H1 (cell line): ENCODE measurements around the gene PGAM5. TPM values are rescaled to one million over a fixed set of nuclear protein-coding genes. Genes with fewer than 3 reads are reported as not detected.

ENCODE experiments used
- CTCF ChIA-PET: fragments of 300-600 bp; sonication (Branson Sonifier 250); formaldehyde crosslinking; loops from one replicate; lab custom pipeline; 2021; ENCODE audit not compliant: partially characterized antibody; lab: Charles Lee
- POLR2A ChIA-PET: fragments of 300-600 bp; sonication (Branson Sonifier 250); formaldehyde crosslinking; loops from one replicate; lab custom pipeline; 2021; ENCODE audit warnings: inconsistent platforms; ENCODE audit not compliant: partially characterized antibody; lab: Charles Lee
- DNase-seq, 2 experiments: peaks; one replicate each; pipeline versions ENCODE4 v3.0.0 to v3.0.0-alpha.2; 2010 to 2022; ENCODE audit warnings: low spot score in 2 of 2, low read depth in 1 of 2, mixed read lengths in 1 of 2
- FAIRE-seq: peaks from 2 replicates; lab custom pipeline; 2011; peaks lifted over from hg19 to GRCh38; lab: Jason Lieb, UNC
- H2AFZ ChIP-seq: 2 replicates; pipeline ENCODE4 v1.8.1; 2012; ENCODE audit warnings: low read length, inconsistent platforms
- H2AK5ac ChIP-seq: 2 replicates; pipeline ENCODE4 v1.6.1; 2013; ENCODE audit warnings: low read depth, low read length
- H2BK120ac ChIP-seq: replicated peaks from 2 replicates; pipeline ENCODE3; 2013; ENCODE audit warnings: low read depth, low read length, inconsistent platforms
- H2BK12ac ChIP-seq: 2 replicates; pipeline ENCODE4 v1.6.1; 2013; ENCODE audit warnings: low read depth, low read length
- H2BK15ac ChIP-seq: 2 replicates; pipeline ENCODE4 v1.6.1; 2013; ENCODE audit warnings: low read length
- H2BK20ac ChIP-seq: 2 replicates; pipeline ENCODE4 v1.6.1; 2013; ENCODE audit warnings: low read length
- H2BK5ac ChIP-seq: 2 replicates; pipeline ENCODE4 v1.6.1; 2013; ENCODE audit warnings: low read depth, low read length
- H3K14ac ChIP-seq: 2 replicates; pipeline ENCODE4 v1.6.1; 2013; ENCODE audit warnings: inconsistent platforms; ENCODE audit not compliant: insufficient read length
- H3K18ac ChIP-seq: 2 replicates; pipeline ENCODE4 v1.6.1; 2013; ENCODE audit warnings: low read length; ENCODE audit errors: extremely low read depth
- H3K23ac ChIP-seq: 2 replicates; pipeline ENCODE4 v1.6.1; 2013; ENCODE audit warnings: inconsistent platforms; ENCODE audit not compliant: insufficient read length
- H3K23me2 ChIP-seq: 2 replicates; pipeline ENCODE4 v1.6.1; 2013; ENCODE audit warnings: low read depth, low read length
- H3K27ac ChIP-seq: 2 replicates; pipeline ENCODE4 v1.6.1; 2011; ENCODE audit warnings: low read depth, low read length, inconsistent platforms
- H3K27me3 ChIP-seq, 4 experiments: replicated peaks in 1 of 4; 1 replicate in 1 of 4; 2 replicates in 3 of 4; pipeline versions ENCODE4 v1.6.1 to v1.8.1; 2011 to 2013; ENCODE audit warnings: low read length in 3 of 4, mild to moderate bottlenecking in 3 of 4, inconsistent platforms in 2 of 4, mixed read lengths in 2 of 4, moderate library complexity in 1 of 4; ENCODE audit not compliant: control insufficient read depth in 3 of 4, insufficient read depth in 3 of 4; ENCODE audit errors: extremely low read depth in 1 of 4
- H3K36me3 ChIP-seq, 4 experiments: 2 replicates each; pipeline versions ENCODE4 v1.6.1 to v1.8.1; 2011 to 2013; ENCODE audit warnings: mild to moderate bottlenecking in 4 of 4, low read length in 3 of 4, moderate library complexity in 2 of 4, control low read depth in 1 of 4, inconsistent platforms in 1 of 4; ENCODE audit not compliant: insufficient read depth in 4 of 4, control insufficient read depth in 2 of 4
- H3K4ac ChIP-seq: replicated peaks from 2 replicates; pipeline ENCODE3; 2013; ENCODE audit warnings: low read length, low read depth, mixed read lengths, inconsistent platforms; ENCODE audit not compliant: insufficient read length
- H3K4me1 ChIP-seq, 4 experiments: replicated peaks in 1 of 4; 1 replicate in 1 of 4; 2 replicates in 3 of 4; pipeline versions ENCODE4 v1.6.1 to v1.8.1; 2011 to 2013; ENCODE audit warnings: low read length in 3 of 4, inconsistent platforms in 2 of 4, mixed read lengths in 1 of 4; ENCODE audit not compliant: insufficient read depth in 4 of 4, control insufficient read depth in 3 of 4
- H3K4me2 ChIP-seq, 2 experiments: 2 replicates each; pipeline versions ENCODE4 v1.6.1 to v1.8.1; 2011 to 2013; ENCODE audit warnings: low read depth in 2 of 2, low read length in 2 of 2, control low read depth in 1 of 2, inconsistent platforms in 1 of 2, mild to moderate bottlenecking in 1 of 2; ENCODE audit not compliant: insufficient read depth in 1 of 2
- H3K4me3 ChIP-seq, 4 experiments: fragments of 200-600, 300-600 bp in 1 of 4; sonication (generic), shearing (Covaris generic), sonication (Bioruptor Twin) in 1 of 4; 2 replicates each; pipeline versions ENCODE4 v1.5.1 to v1.8.1; 2011 to 2016; ENCODE audit warnings: low read length in 4 of 4, low read depth in 3 of 4, control low read depth in 2 of 4, inconsistent platforms in 2 of 4, mild to moderate bottlenecking in 2 of 4, mixed read lengths in 1 of 4, moderate library complexity in 1 of 4; ENCODE audit not compliant: insufficient read depth in 2 of 4; ENCODE audit errors: extremely low read depth in 1 of 4
- H3K56ac ChIP-seq: replicated peaks from 2 replicates; pipeline ENCODE3; 2013; ENCODE audit warnings: low read depth, mild to moderate bottlenecking, mixed read lengths, low read length, inconsistent platforms; ENCODE audit not compliant: insufficient read length
- H3K79me1 ChIP-seq: 2 replicates; pipeline ENCODE4 v1.6.1; 2013; ENCODE audit warnings: low read depth, low read length, control low read depth
- H3K79me2 ChIP-seq, 2 experiments: 2 replicates each; pipeline versions ENCODE4 v1.6.1 to v1.8.1; 2012 to 2013; ENCODE audit warnings: low read length in 2 of 2, mild to moderate bottlenecking in 2 of 2, inconsistent platforms in 1 of 2; ENCODE audit not compliant: insufficient read depth in 2 of 2, control insufficient read depth in 1 of 2
- H3K9ac ChIP-seq, 4 experiments: replicated peaks in 1 of 4; 1 replicate in 1 of 4; 2 replicates in 3 of 4; pipeline versions ENCODE4 v1.6.1 to v1.8.1; 2011 to 2013; ENCODE audit warnings: low read depth in 3 of 4, low read length in 3 of 4, control low read depth in 2 of 4, mild to moderate bottlenecking in 2 of 4, moderate library complexity in 2 of 4, inconsistent platforms in 1 of 4; ENCODE audit errors: extremely low read depth in 1 of 4
- H3K9me3 ChIP-seq, 2 experiments: 2 replicates each; pipeline versions ENCODE4 v1.6.1 to v1.8.1; 2012 to 2013; ENCODE audit warnings: mild to moderate bottlenecking in 2 of 2, moderate library complexity in 2 of 2, control low read depth in 1 of 2, inconsistent platforms in 1 of 2, low read depth in 1 of 2, low read length in 1 of 2, mixed read lengths in 1 of 2; ENCODE audit not compliant: insufficient read depth in 2 of 2
- H4K20me1 ChIP-seq, 2 experiments: replicated peaks in 1 of 2; 2 replicates each; pipeline versions ENCODE3 to v1.8.1; 2011 to 2013; ENCODE audit warnings: inconsistent platforms in 2 of 2, low read length in 2 of 2, mild to moderate bottlenecking in 1 of 2; ENCODE audit not compliant: insufficient read depth in 2 of 2, control insufficient read depth in 1 of 2
- H4K5ac ChIP-seq: 2 replicates; pipeline ENCODE4 v1.6.1; 2013; ENCODE audit warnings: low read length, low read depth, mixed read lengths, inconsistent platforms; ENCODE audit not compliant: insufficient read length
- H4K8ac ChIP-seq: 2 replicates; pipeline ENCODE4 v1.8.0; 2013; ENCODE audit warnings: mild to moderate bottlenecking, moderate library complexity, low read length, inconsistent platforms; ENCODE audit not compliant: insufficient read depth; ENCODE audit errors: extremely low read depth
- H4K91ac ChIP-seq: replicated peaks from 2 replicates; pipeline ENCODE3; 2013; ENCODE audit warnings: low read length, mixed read lengths, inconsistent platforms; ENCODE audit not compliant: insufficient read length
- JUN ChIP-seq: IDR thresholded peaks from 2 replicates; pipeline ENCODE4 v1.6.1; 2011; ENCODE audit warnings: low read depth, mild to moderate bottlenecking, improper control_type of control experiment, low read length
- WGBS, 2 experiments: shearing (Covaris generic) in 1 of 2; methylation state at CpG; one replicate each; pipeline versions ENCODE4 v1.1.6 to v1.1.7; 2013 to 2015; ENCODE audit warnings: low lambda C conversion rate in 2 of 2, mixed read lengths in 2 of 2, inconsistent platforms in 1 of 2, low coverage in 1 of 2, missing lambda C conversion rate in 1 of 2; ENCODE audit not compliant: insufficient replicate concordance in 2 of 2, insufficient coverage in 1 of 2, insufficient read length in 1 of 2; ENCODE audit errors: extremely low coverage in 1 of 2, missing lambda C conversion rate in 1 of 2; 5-methylcytosine and 5-hydroxymethylcytosine counted together
- polyA plus RNA-seq, 7 experiments: library from polyadenylated mRNA; depleted of rRNA in 3 of 7; stranded (reverse) in 5 of 7; unstranded in 2 of 7; fragments of >200 nt in 5 of 7; fragments of 200-250 nt in 2 of 7; gene quantifications; 1 replicate in 5 of 7; 2 replicates in 1 of 7; 4 replicates in 1 of 7; pipeline versions ENCODE4 v1.2.1 to v1.2.3, GENCODE V29; 2011 to 2013; ENCODE audit warnings: missing spikeins in 2 of 7, mixed read lengths in 2 of 7
- total RNA-seq: library from RNA; stranded (reverse); fragmentation: NEBNext Ultra II Directional; extraction: Animal tissue kit (Norgen Biotek cat#: 25700); gene quantifications from 2 replicates; pipeline ENCODE4 v1.2.1, GENCODE V29; 2021

Gene PGAM5
- total and polyA plus RNA-seq, 2 of the 8 experiments (the other 6 are each of a cell fraction or from before 2014, with no cell fraction given) = 66.4 to 84.0 TPM

DNA sequence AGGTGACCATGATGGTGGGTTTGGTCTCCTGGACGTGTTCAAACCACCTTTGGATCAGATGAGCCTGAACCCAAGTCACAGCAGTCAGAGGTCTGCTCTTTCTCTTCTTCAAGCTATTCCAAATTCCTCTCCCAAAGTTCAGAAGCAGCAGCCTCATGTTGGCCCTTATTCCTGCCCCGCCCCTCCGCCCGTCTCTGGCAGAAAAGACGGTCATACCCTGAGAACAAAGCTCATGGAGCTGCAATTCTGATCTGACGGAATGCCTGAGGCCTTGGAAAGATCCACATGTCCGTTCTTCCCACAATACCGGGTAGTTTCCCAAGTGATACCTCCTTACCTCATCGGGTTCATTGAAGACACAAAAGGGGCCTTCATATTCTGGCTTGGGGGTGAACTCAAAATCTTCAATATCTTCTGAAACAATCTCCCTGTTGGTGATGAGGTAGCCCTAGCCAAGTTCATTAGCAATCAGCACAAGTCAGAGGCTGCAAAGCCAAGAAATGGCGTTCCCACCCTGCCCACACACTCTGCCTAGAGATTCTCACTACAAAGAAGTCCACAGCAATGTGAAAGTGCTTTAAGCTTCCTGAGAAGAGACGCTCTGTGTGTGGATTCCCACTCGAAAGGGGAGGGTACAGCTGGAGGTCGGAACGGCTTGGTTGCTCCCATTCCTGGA is 34.7 kb upstream of the PGAM5 start:
- Histone ChIP-seq H3K27me3 (no peaks in the 10 kb centered on the region), H4K5ac (no peak overlapping the region), H3K18ac (no peak overlapping the region), H2BK20ac (no peak overlapping the region), H2AFZ (no peak overlapping the region), H3K9me3 (no peaks in the 10 kb centered on the region), H2AK5ac (no peak overlapping the region), H3K56ac (no peak overlapping the region), H3K4me3 (no peak overlapping the region), H4K20me1 (peaks cover 5 to 37% of the 10 kb centered on the region in 2 experiments), H2BK120ac (no peak overlapping the region), H3K23me2 (no peaks in the 10 kb centered on the region; the same call in 1 of the 2 replicates), H2BK15ac (no peak overlapping the region), H3K4me2 (no peak overlapping the region), H3K4ac (no peak overlapping the region), H4K91ac (no peak overlapping the region), H3K23ac (no peak overlapping the region), H3K27ac (no peak overlapping the region), H3K36me3 (peaks cover 46 to 87% (median 61%) of the 10 kb centered on the region in 4 experiments), H4K8ac (no peak overlapping the region), H3K79me1 (peaks cover 8% of the 10 kb centered on the region), H2BK12ac (no peak overlapping the region), H3K9ac (no peak overlapping the region), H3K4me1 (no peaks in the 10 kb centered on the region; a peak in 2 of 7 replicates), H3K79me2 (peaks cover 11 to 25% of the 10 kb centered on the region in 2 experiments), H2BK5ac (no peak overlapping the region), H3K14ac (no peak overlapping the region)
- TF ChIP-seq JUN = no peak
- ChIA-PET CTCF (interaction anchor here (1.3 to 1.4 kb wide), 2 partner anchors 10 to 38 kb away, joined by 3 to 5 read pairs; no protein-coding TSS in a partner anchor), POLR2A (interaction anchor here (1.0 to 1.5 kb wide), 2 partner anchors 11 to 36 kb away, joined by 3 to 5 read pairs; partner anchors contain the start of gene PGAM5)
- FAIRE-seq = no peak
- WGBS, 2 experiments = 89% methylated on average over 13 of the region's 14 CpGs; no CpG with 5 or more reads in 1 of the 2 experiments
- no peak for DNase-seq
